ENCODE results near the gene B3GNT5. TPM values are rescaled to one million over a fixed set of nuclear protein-coding genes. Genes with fewer than 3 reads are reported as not detected.

Gene B3GNT5, protein sequence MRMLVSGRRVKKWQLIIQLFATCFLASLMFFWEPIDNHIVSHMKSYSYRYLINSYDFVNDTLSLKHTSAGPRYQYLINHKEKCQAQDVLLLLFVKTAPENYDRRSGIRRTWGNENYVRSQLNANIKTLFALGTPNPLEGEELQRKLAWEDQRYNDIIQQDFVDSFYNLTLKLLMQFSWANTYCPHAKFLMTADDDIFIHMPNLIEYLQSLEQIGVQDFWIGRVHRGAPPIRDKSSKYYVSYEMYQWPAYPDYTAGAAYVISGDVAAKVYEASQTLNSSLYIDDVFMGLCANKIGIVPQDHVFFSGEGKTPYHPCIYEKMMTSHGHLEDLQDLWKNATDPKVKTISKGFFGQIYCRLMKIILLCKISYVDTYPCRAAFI
- 4.7 TPM for polyA plus RNA-seq (2013, experiment 1 of 2; ENCODE audit: insufficient read length)
- polyA plus RNA-seq (2013, experiment 2 of 2; ENCODE audit: insufficient read length), result 5.4 TPM

DNA sequence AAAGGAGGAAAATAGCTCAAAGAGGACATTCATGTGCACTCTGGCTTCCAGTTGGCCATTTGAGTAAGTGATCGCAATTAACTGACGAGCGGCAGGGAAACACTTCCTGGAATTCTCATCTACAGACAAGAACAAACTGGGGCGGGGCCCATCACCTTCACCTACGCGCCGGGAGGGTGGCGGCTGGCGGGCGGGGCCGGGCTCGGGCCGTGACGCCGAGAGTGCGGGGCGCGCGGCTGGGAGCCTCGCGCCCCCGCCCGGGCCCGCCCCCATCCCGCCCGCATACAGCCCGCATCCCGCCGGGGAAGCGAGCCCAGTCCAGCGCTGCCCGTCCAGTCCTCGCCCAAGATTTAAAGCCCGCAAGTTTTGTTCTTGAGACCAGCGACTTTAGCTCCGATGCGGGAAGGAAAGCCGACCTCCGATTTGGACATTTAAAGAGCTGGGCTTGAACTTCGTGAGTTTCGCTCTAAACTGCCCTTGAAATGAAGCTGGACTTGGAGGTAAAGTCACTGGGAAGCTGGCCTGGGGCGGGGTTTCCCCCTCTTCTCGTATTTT lies at the start of gene B3GNT5:
Gene B3GNT5 (plus strand): TSS at position 281 of the 555 bp plus-strand sequence. CDS start 16,546 bp downstream, outside the sequence.
- DNase-seq, result no peak

DNA sequence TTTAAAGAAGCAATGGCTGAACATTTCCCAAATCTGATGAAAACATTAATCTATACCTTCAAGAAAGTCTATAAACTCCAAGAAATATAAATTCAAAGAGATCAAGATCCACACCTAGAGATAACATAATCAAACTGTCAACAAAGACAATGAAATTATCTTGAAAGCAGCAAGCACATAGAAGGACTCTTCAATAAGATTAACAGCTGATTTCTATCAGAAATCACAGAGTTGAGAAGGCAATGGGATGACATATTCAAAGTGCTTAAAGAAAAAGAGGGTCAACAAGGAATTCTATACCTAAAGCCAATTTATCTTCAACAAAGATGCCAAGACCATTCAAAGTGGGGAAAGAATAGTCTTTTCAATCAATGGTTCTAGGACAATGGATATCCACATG lies 49.4 kb upstream of the B3GNT5 start:
- DNase-seq, result no peak

DNA sequence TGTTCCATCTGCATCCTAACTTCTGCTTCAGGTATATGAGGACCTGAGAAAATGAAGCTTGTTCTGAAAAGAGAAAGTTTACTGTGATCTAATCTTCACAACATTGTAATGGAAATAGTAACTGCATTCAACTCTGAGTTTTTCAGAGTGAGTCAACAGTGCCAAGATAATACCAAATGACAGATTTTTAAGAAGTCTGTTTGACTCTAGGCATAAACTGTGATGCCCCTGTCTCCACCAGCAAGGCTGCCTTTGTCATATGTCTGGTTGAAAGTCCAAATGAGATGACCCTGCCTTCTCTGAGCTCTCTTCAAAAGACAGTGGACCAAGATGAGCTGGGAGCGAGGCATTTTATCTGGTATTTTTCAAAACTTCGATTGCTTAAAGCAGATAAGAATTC lies 44.8 kb upstream of the B3GNT5 start:
- DNase-seq, result no peak

DNA sequence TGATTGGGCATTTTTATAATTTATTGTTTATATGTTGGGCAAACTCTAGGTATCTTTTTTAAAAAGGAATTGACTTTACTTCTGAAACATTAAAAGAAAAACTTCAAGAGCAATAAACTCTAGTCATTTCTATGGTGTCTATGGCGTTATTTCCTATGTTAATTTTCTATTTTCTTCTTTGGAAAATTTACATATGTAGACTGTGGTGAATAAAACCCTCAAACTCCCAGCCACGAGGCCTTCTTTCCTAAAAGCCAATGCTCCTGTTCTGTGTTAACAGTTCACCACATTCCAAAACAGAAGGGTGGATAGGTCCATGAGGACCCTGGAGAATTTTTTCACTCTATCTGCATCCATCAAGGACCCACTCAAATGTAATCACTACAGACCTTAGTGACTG lies 44.3 kb upstream of the B3GNT5 start:
- no peak for DNase-seq

GRCh38 chr3:183210341-183210740 lies 42.7 kb upstream of the B3GNT5 start:
- DNase-seq, result no peak

- no peak for DNase-seq
These were observed 42.2 kb upstream of the B3GNT5 start for GRCh38 chr3:183210862-183211341.

DNA sequence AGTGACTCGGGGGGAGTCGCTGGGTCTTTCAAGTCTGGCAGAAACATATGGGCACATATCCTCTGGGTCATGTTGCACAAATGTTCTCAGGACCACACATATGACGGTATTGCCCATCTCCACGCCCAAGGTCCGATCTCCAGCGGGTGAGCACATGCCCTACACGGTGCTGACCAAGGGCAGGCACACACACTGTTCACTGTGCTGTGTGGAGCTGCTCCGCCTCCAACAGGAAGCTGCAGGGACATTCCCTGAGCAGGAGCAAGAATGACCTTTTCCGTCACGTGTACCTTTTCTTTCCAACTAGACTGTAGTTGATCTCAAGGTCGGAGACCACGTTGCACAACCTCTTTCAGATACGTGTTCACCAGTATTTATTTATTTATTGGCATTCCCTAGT lies 41.7 kb upstream of the B3GNT5 start:
- DNase-seq, result no peak

DNA sequence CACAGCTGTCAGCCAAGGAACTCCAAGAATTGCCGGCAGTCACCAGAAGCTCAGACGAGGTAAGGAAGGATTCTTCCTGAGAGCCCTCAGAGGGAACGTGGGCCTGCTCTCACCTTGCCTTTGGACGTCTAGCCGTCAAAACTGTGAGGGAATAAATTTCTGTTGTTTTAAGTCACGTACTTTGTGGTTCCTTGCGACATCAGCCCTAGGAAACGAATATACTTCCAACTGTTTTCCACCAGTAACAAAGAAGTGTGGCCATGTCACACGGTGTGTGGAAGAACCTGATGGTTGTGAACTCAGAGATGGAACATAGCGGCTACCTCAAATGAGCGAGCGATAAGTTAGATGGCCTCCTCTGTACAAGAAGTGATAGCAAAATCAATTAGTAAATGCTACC lies 41.0 kb upstream of the B3GNT5 start:
- no peak for DNase-seq

- DNase-seq, result no peak
These were observed 40.5 kb upstream of the B3GNT5 start for GRCh38 chr3:183212565-183212964.

DNA sequence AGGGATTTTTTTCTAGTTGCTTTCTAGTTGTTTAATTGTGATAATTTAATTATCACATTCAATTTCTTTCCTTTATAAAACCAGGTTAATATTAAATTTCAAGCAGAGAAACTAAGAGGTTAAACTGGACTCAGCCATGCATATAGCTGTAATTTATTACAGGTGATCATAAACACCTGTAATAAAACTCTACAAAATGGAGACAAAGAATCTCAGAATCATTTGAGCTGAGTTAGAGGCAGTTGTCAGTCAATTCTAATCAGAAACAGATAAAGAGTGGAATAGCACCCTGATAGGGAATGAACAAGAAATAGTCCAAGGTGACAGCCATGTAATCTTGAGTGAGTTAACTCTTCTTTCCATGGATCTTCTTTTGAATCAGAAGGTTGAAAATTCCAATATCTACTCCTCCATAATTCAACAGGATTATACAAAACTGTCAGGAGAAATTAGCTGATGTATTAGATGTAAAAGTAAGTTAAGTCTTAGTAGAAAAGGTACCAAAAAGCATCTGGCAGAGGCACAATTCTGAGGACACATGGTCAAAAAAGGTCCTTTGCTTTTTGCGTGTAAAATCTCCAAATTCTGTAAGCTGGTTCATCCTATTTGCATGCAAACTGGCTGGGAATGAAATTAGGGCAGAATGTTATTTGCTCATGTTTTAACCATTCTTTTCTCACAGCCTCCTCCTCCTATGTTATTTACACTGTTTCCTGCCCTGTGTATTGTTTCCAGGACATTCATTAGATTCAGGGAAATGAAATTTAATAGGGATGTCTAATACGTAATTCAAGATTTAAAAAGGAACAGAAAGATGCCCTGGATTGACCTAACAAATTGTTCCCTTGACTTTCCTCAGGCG lies 39.4 kb upstream of the B3GNT5 start:
- no peak for DNase-seq

GRCh38 chr3:183214277-183214612 lies 38.8 kb upstream of the B3GNT5 start:
- no peak for DNase-seq

DNA sequence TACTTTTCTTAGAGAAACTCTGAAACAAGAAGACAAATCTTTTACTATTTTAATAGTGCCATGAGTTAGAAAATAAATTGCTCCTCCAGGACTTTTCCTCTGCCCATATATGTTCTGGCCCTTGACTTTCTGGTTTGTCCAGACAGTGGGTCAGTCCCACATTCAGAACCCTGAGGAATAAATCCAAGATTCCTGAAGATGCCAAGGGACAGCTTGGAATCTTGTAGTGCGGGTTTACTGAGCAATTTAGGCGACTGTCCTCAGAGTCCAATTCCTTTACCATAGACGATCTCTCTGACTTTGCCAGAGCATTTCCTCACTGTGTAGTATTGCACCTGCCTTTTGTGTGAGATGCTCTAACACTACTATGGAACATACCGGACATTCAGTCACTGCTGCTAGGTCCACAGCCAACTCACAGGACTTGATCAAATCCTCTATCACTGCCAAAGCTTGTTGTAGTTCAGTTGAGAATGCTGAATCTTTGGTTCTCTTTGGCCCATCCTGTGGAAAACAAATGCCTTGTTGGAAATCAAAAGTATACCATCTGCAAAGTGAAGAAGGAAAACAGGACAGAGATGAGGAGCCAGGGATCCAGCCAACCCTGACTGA lies 37.4 kb upstream of the B3GNT5 start:
- no peak for DNase-seq

GRCh38 chr3:183217548-183218332 lies 35.3 kb upstream of the B3GNT5 start:
- no peak for DNase-seq

DNA sequence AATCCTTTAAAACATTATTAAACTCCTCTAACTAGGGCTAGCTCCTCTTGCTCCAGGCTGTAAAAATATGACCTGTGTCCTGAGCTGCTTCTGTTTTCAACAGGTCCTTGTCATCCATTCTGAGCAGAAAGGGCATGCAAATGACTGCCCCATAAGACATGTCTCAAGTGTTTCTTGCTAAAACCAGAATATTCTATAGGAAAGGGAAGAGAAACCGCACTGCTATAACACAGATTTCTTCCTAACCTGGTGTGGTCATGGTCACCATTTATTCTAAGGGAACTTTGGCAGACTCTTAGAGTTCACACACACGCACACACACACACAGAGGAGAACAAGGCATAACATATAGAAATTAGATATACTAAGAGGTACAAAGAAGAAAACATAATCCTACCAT lies 34.2 kb upstream of the B3GNT5 start:
- no peak for DNase-seq

DNA sequence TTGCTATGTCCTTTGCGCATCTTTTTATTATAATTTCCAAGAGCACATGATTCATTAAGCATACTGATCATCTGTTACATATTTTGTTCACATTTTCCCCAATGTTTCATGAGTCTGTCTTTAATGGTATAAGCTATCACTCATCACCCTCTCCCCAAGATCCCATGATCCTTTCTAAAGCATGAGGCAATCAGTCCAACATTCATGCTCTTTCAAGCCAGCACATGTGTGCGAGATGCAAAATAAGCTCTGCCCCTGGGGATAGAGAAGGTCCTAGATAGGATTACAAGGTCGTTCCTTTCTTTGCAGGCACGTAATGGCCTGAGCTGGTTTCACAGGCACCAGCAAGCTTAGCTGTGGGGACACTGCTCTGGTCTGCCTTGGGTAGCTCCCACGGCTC lies 32.2 kb upstream of the B3GNT5 start:
- no peak for DNase-seq

GRCh38 chr3:183222631-183223235 lies 30.3 kb upstream of the B3GNT5 start:
- no peak for DNase-seq

- DNase-seq, result no peak
These were observed 28.7 kb upstream of the B3GNT5 start for GRCh38 chr3:183224180-183224970.

DNA sequence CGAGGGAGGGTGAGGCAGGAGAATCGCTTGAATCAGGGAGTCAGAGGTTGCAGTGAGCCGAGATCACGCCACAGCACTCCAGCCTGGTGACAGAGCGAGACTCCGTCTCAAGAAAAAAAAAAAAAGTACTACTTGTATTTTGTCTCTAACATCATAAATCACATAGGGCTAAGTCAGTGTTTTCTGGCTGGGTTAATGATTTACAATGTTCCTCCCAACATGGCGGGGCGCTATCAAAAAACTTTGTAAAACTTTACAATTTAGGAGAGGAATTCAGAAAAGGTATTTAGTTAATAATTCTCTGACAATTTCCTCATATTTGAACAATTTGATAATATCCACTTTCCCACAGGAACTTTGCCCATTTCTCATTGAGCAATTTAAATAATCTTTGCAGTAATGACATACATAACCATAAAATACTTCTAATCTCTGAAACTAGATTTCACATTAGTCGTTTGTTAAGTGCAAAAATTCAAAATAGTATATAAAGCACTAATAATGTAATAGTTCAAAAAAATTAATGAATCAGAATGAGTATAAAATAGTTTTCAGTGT lies 26.6 kb upstream of the B3GNT5 start:
- no peak for DNase-seq

DNA sequence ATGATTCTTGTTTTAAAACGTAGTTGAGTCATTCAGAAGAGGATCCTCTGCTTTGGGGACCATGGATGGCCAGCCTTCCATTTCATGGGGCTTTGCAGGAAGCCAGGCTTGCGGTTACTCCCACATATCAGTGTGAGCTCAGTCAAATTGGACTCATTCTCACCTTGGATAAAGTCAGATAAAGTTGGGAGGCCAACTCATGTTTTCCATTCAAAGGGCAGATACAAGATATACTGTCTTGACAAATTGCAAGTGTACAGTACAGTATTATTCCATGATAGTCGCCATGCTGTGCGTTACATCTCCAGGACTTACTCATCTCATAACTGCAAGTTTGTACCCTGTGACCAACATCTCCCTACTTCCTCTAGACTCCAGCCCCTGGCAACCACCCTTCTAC lies 25.5 kb upstream of the B3GNT5 start:
- no peak for DNase-seq

- no peak for DNase-seq
These were observed 23.9 kb upstream of the B3GNT5 start for GRCh38 chr3:183229178-183229577.

All from fibroblast of skin of scalp (primary cell).